Left lobe of liver (tissue), 2 donors: ENCODE measurements around the gene C1orf146. TPM values are rescaled to one million over a fixed set of nuclear protein-coding genes. Genes with fewer than 3 reads are reported as not detected.
"Not testable (repeated sequence)": the region's sequence is repeated elsewhere in the genome, so short reads cannot be mapped to it uniquely, and the experiment has no call there.

ENCODE experiments used
- ATAC-seq: fragments of 200-7000 bp; cut with Tn5 transposase; one replicate; pipeline ENCODE4 v1.9.1; 2020; ENCODE audit warnings: mild to moderate bottlenecking, moderate library complexity
- DNase-seq: peaks from one replicate; pipeline ENCODE4 v3.0.0-alpha.2; 2020; ENCODE audit warnings: low spot score
- total RNA-seq: library from RNA; stranded (reverse); gene quantifications from one replicate; pipeline ENCODE4 v1.2.1, GENCODE V29; 2021
- donor health status: DM: no; HTN: no; CAD: no; lungs with moderate emphysema.
- donor health status: DM: no; HTN: yes; CAD: no.

The C1orf146 gene, protein sequence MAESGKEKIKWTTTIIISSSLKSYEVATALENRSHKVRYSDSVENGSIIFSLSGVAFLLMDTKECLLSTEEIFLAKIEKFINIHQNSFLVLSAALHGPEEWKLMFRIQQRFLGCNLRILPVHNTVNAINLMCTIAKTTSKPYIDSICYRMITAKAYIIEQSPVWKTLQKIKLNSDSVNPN
- total RNA-seq, result not detected

DNA sequence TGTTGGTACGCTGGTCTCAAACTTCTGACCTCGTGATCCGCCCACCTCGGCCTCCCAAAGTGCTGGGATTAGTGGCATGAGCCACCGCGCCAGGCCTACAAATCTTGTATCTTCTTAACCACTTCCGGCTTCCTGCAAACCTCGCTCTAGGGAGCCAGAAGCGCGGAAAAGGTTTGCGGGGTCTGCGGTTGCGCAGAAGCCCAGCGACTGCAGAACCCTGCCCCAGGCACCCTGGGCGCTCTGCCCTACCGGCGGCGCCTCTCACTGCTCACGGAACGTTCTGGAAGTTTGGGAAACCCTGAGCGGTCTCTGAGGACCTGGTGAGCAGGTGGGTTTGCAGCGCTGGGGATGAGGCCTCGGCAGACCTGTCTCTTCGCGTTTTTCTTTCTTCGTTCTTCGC is at the start of gene C1orf146:
TSS of gene C1orf146 (plus strand) at position 195 of the 400 bp plus-strand sequence. CDS start 13,506 bp downstream, outside the sequence.
- no peak for DNase-seq

DNA sequence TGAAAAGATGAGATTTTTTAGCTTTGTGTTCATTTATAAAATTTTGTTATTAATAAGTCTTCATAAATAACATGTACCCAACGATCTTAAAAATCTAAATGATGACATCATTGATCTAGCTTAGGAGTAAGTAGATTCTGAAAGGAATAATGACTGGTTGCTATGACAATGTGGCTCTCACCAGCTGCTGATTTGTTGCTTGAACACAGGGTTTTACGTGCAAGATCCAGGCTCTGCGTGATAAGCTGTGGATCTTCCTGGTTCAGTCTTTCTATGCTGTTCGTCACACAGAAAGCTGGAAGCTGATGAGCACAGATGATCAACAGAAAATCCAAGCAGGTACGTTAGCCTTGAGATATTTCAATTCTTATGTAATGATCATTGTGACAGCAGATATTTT is 49.1 kb upstream of the C1orf146 start:
- ATAC-seq, result no peak
- no peak for DNase-seq

More for the DNA sequence above, at the start of gene C1orf146:
- no peak for ATAC-seq

DNA sequence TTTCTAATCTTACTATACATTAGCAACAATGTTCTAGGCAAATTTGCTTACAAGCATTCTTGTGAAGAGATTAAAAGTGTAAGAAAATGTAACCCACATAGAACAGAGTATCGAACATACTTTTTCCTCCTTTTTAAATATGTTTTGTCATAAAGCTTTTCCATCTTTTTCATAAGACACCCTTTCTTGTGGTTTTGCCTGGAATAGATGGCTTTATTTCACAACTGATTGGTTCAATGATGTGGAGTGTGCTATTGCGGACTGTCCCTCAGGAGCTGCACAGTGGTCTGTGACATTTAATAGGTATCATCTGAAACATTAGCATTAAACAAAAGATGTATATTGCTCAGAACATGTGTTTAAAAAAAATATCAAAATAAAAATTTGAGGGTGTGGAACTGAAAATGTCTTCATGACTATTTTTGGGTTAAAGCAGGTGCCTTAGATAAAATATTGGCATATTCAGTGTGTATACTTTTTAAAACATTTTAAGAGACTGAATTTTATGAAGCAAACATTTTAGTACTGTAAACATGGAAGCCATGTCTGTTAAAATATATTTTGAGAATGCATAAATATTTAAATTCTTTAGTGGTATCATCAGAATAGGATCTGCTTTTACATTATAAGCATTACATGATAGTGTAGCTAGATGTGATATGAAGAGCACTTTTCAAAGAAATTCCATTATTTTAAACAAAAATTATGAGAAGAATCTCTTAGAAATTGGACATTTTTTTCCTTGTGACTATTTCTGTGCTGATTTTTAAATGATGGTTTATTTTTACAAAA is 48.3 kb upstream of the C1orf146 start:
- no peak for ATAC-seq

DNA sequence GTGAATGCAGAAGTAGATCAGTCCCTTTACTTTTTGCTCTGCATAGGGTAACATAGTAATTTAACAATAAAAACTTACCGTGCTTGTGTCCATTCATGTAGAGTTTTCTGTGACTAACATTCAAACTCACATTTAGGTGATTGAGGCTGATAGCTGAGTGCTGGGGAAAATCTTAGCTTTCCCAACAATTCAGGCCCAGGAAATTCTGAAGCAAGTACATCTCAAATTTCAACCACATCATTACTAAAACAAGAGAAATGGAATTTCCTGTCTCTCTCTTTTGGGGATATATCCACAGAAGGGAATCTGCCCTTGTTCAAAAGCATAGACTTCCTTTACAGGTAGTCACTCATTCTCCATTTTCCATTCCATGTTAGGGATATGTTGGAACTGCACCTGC is 33.1 kb upstream of the C1orf146 start:
- no peak for ATAC-seq
- DNase-seq, result no peak

More for the DNA sequence above, 48.3 kb upstream of the C1orf146 start:
- DNase-seq, result no peak

DNA sequence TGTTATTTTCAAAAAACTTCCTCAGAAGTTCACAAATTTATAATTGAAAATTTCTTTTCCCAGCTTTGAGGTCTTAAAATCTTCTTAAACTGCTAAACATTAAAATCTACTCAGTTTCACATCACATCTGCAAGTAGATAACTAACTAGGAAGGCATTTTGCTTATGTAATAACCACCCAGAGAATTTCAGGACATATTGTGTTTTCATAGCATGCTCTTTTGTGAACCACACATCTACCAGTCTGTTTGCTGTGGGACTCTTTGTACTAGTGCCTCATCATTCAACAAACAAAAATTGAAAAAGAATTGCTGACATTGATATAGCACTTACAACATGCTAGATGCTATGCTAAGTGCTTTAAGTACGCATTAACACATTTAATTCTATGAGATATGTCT is 31.6 kb upstream of the C1orf146 start:
- ATAC-seq, result no peak
- DNase-seq, result no peak

DNA sequence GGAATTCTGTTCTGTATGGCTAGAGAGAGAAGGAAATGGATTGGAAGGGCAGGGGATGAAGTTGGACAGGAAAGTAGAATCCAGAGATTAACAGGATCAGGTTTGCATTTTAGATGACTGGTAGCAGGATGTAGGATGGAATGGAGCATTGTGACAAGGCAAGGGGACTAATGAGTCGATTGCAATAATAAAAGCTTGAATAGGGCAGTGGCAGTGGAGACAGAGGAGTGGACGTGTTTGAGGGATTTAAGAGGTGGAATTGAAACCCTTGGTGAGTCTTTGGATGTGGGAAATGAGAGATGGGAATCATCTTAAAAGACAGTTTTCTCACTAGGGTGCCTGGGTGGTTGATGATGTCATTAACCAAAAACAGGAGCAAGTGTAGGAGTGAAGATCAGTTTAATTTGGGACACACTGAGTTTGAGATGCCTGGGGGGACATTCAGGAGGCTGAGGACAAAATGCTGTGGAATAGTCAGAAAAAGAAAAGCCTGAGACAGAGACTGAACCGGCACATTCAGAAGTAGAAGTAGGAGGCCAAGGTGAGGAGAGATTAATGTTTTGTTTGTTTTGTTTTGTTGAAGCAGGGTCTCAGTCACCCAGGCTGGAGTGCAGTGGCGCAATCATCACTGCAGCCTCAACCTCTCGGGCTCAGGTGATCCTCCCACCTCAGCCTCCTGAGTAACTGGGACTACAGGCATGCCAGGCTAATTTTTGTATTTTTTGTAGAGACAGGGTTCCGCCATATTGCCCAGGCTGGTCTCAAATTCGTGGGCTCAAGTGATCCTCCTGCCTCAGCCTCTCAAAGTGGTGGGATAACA is 29.1 kb upstream of the C1orf146 start:
- DNase-seq (no peak), ATAC-seq (no peak)

DNA sequence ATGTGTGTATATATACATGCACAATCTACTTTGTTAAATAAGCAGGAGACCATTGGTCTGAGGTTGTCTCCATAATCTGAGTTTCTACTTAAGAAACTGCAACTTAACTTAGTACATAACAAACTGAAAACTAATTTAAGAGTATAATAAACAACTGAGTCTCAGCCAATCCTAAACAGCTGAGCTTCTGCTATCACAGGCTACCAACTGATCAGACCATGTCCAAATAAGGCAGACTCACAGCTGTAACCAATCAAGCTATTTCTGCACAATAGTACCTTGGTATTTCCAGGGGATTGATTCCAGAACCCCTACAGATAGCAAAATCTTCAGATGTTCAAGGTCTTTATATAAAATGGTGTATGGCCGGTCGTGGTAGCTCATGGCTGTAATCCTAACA is 26.0 kb upstream of the C1orf146 start:
- ATAC-seq (no peak), DNase-seq (no peak)

DNA sequence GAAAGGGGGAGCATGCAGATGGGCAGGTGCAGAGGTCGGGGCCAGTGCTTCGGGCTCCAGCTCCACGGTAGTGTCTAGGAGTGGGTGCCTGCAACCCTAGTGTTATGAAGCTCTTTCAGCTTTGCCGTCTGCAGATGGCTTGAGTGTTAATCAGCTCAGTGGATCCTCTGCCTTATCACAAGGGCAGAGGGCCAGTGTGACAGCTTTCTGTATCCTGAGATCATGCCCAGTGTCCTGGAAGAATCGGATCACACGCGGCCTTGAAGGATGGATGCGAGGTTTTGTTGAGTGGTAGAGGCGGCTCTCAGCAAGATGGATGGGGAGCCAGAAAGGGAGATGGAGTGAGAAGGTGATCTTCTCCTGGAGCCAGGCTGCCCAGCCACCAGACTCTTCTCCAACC is 25.5 kb upstream of the C1orf146 start:
- no peak for ATAC-seq
- no peak for DNase-seq

DNA sequence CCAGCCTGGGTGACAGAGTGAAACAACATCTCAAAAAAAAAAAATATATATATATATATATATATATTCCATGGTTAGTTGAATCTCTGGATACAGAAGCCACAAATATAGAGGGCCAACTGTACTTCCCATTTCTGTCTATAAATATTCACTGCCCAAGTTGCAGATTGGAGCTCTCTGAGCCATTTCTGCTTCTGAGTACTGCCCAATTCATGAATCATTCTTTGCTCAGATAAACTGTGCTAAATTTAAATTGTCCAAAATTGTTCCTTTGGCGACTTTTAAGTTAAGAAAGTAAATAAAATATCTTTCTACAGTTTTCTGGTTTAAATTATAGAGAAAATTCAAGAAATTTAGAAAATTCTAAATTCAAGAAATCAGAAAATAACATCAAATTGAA is 23.2 kb upstream of the C1orf146 start:
- DNase-seq, result no peak
- ATAC-seq, result no peak

DNA sequence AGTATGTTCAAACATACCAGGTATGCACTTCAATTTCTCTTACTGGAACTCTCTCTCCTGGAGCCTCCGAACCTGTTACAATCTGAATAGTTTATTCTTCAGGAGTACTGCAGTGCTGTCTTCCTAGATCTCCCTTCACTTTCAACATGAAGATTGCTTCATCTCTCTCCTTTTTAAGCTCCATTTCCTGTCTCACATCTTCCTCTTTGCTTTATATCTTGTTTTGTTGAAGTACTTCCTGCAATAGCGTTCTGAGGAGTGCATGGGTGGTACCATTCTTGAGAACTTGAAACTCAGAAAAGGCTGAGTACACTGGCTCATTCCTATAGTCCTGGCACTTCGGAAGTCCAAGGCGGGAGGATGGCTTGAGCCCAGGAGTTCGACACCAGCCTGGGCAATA is 15.7 kb upstream of the C1orf146 start:
- ATAC-seq (no peak), DNase-seq (no peak)

DNA sequence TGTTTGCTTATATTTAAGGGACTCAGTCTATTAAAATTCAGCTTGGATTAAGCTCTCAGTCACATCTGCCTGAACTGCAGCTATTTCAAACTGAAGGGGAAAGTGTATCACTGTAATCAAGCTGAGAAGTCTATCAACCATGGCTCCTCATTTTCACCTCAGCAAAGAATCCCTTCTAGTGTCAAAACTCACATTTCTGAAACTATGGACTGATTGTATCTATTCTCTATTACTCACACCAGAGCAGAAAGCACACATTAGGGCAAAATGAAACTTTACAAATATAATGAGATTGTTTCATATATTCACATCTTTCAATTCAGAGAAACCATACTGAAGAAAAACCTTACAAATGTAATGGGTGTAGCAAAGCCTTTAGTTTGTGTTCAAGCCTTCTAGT is 14.6 kb upstream of the C1orf146 start:
- no peak for DNase-seq

DNA sequence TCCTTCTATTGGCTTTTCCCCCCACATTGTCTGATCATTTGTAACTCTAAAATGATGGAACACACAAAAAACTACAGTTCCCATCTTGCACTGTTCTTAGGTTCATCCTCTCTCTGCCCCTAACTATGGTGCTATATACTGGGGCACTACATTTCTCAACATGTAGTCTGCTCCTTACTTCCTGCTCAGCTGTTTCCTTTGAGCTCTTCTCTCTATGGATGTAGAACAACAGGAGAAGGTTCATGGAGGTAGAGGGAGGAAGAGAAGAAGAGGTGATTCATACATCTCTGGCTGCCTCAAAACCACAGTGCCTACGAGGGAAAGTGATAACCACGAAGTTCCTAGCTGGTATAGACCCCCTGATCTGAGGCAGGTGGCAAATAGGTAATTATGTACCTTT is 7.0 kb upstream of the C1orf146 start:
- DNase-seq, result no peak
- no peak for ATAC-seq

More for the DNA sequence above, 14.6 kb upstream of the C1orf146 start:
- no peak for ATAC-seq

DNA sequence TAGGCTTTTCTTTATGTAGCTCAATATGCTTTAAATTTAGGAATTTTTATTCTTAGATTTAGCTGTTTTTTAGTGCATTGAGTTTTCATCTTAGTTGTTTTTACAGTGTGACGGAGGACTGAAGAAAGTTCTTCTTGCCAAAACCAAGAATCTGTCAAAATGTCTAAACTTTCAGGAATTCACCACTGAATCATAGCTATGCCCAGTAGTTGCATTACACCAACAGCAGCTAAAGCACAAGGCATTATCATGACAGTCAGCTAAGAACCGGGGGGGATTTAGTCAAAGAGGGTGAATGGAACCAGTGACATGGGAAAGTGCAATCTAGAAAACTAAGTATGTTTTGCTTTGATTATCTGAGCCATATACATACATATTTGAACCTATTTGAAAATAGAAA is 6.5 kb upstream of the C1orf146 start:
- DNase-seq (no peak), ATAC-seq (no peak)

DNA sequence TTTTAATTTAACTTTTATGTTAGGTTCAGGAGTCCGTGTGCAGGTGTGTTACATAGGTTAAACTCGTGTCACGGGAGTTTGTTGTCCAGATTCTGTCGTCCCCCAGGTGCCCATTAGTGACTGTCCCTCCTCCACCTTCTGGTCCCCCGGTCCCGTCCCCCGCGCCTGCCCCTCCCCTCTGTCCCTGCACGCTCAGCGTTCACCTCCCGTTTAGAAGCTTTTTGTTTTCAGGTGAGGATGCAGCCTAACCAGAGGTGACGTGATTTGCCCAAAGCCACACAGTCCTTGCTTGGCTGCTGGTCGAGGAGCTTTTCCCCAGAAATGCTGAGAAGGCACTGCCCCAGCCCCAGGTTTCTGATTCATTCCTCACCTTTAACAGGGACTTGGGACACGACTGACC is 844 bp downstream of the C1orf146 start:
- DNase-seq (no peak), ATAC-seq (no peak)

DNA sequence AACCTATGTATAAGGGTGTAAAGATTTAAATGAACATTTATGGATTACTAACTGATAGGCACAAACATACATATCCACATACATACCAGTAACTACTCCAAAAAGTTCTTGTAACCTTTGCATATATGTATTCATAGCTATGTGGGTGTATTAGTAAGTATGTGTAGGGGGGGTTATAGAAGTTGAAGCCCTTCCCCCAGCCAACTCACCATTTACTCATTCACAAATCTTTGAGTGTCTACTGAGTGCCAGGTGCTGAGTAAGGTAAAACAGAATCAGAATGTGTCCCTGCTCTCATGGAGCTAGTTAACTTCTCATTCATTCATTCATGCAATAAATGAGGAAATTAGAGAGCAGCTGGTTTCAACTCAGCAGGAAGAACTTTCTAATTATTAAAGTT is 1.3 kb downstream of the C1orf146 start:
- ATAC-seq (no peak), DNase-seq (no peak)

DNA sequence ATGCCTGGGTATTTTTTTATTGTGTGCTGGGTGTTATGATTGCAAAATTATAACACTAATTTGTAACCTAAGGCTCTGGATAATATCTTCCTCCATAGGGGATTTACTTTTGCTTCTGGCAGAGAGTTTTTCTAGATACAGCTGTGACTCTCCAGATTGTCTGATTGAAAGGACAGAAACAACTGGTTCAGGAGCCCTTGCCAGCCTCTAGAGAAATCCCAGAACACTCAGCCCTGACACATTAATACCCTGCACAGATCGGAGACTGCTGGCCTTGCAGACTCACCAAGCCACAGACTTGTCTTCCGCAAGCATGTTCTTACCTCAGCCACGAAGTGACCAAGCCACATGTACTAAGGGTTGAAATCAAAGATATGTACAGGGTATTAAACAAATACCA is 10.7 kb downstream of the C1orf146 start:
- no peak for DNase-seq
- ATAC-seq, result no peak

DNA sequence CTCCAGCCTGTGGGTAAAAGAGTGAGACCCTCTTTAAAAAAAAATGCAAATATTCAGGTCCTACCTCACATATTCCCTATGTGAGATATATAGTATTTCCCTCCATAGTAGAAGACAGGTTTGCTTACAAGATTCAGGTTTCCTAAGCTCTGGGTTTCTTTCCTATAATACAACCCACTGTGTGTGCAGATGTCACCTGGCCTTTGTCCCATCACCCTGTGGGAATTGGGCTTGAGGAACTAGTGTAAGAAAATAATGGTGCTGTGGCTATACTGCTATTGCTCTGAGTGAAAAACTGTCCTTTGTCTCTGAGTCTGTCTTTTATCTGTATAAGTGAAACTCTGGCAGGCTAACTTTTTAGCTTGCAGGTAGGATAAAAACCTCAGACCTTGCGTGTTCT is 13.0 kb downstream of the C1orf146 start:
- ATAC-seq, result no peak
- no peak for DNase-seq

DNA sequence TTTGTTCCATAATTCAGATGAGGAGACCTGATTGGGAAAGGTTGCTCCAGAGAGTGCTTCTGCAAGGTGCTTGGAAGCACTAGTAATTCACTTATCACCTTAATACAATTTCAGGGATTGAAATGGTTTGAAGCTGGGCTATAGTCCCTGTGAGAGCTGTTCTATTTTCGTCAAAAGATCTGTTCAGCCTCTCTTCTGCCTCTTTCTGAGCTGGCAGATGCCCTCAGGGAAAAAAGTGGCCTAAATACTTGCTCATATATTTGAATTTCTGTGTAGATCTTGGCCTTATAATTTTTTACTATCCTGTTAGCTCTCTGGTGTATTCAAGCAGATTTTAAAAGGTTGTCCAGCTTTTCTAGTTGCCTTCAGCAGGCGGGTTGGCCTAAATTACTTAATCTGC is 22.3 kb downstream of the C1orf146 start:
- no peak for ATAC-seq
- DNase-seq, result no peak

DNA sequence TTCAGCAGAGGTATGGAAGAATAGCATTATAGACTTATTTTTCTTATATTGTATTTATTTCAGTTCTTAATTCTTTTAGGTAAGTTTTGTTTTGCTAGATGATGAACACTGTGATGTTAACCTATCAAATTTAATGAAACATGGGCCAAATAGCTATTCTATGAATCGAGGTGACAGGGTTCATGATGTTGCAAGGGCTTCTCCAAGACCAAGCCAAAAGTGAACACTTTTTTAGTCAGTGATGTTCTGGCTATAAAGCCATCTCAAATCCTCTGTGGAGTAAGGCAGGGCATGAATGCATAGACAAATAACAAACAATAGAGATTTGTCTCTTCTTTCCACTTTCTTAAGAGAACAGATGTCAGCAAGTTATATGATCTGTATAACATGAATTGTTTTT is 26.7 kb downstream of the C1orf146 start:
- DNase-seq, result no peak

DNA sequence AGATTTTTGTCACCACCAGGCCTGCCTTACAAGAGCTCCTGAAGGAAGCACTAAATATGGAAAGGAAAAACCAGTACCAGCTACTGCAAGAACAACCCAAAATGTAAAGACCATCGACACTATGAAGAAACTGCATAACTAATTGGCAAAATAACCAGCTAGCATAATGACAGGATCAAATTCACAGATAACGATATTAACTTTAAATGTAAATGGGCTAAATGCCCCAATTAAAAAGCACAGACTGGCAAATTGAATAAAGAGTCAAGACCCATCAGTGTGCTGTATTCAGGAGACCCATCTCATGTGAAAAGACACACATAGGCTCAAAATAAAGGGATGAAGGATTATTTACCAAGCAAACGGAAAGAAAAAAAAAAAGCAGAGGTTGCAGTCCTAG is 37.0 kb downstream of the C1orf146 start:
- not testable (repeated sequence) for DNase-seq, ATAC-seq

More for the DNA sequence above, 26.7 kb downstream of the C1orf146 start:
- ATAC-seq, result no peak

DNA sequence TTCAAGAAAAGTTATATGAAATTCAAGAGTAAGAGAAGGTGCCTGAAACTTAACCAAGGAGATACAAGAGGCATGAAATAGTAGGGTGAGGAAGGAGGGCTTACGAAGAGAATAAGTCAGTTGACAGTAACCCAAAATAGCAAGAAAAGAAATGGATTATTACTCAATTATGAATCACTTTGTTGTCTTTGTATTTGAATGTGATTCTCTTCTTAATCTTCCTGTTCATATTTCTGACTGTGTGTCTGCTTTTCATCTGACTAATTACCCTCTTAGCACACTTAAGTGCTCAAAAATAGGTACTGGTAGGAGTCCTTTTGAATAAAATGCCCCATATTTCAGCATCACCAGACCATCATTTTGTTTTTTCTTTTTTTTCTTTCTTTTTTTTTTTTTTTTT is 41.6 kb downstream of the C1orf146 start:
- DNase-seq (no peak), ATAC-seq (no peak)

DNA sequence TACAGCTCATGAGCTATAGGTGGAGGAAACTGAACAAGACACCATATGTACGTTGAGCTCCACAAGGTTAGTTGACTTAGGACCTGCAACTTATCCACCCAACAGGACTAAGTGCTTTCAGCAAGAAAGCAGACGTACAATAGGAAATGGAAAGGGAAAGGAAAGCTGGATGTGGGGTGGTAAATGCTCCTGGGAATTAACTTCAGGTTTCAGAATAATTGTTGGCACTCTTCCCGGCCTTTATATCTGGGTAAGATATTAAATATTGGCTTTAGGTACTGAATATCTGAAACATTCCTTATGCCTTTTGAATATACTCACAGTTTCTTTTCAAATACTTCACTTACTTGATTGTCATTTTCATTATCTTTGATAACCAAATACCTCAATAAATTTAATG is 44.8 kb downstream of the C1orf146 start:
- no peak for DNase-seq
- no peak for ATAC-seq
